Activated effector memory CD4-positive, alpha-beta T cell treated with anti-CD3 and anti-CD28 coated beads, Interleukin-2, amount 50 U/mL, for 16 hours (primary cell): Measurements from ENCODE around the gene HSPA1A.

ENCODE experiments used
- DNase-seq: peaks from one replicate; pipeline ENCODE4 v3.0.0-alpha.2; 2020

The HSPA1A gene

DNA sequence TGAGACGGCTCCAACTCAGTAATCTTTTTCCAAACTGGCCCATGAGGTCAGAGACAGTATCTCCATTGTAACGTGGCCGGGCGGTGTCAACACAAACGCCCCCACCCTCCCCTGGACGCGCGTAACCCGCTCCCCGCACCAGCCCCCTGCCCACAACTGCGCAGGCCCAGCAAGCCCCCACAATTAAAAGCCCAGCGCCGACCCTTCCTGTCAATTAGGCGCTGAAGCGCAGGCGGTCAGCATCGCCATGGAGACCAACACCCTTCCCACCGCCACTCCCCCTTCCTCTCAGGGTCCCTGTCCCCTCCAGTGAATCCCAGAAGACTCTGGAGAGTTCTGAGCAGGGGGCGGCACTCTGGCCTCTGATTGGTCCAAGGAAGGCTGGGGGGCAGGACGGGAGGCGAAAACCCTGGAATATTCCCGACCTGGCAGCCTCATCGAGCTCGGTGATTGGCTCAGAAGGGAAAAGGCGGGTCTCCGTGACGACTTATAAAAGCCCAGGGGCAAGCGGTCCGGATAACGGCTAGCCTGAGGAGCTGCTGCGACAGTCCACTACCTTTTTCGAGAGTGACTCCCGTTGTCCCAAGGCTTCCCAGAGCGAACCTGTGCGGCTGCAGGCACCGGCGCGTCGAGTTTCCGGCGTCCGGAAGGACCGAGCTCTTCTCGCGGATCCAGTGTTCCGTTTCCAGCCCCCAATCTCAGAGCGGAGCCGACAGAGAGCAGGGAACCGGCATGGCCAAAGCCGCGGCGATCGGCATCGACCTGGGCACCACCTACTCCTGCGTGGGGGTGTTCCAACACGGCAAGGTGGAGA, at the start of gene HSPA1A, which contains the start of gene HSPA1L:
HSPA1A (plus strand) TSS at position 519 of the 814 bp plus-strand sequence; CDS start at position 733, 214 bp downstream.
HSPA1L (minus strand) TSS at position 259 of the 814 bp plus-strand sequence. CDS start 3,311 bp downstream, outside the sequence.
- DNase-seq, result peak; percentile 93

GRCh38 chr6:31765559-31765909, 49.8 kb upstream of the HSPA1A start:
- DNase-seq, result no peak

- DNase-seq, result no peak
These were observed 49.2 kb upstream of the HSPA1A start for GRCh38 chr6:31765910-31766794.

GRCh38 chr6:31767096-31767645, 48.2 kb upstream of the HSPA1A start:
- DNase-seq, result no peak

DNA sequence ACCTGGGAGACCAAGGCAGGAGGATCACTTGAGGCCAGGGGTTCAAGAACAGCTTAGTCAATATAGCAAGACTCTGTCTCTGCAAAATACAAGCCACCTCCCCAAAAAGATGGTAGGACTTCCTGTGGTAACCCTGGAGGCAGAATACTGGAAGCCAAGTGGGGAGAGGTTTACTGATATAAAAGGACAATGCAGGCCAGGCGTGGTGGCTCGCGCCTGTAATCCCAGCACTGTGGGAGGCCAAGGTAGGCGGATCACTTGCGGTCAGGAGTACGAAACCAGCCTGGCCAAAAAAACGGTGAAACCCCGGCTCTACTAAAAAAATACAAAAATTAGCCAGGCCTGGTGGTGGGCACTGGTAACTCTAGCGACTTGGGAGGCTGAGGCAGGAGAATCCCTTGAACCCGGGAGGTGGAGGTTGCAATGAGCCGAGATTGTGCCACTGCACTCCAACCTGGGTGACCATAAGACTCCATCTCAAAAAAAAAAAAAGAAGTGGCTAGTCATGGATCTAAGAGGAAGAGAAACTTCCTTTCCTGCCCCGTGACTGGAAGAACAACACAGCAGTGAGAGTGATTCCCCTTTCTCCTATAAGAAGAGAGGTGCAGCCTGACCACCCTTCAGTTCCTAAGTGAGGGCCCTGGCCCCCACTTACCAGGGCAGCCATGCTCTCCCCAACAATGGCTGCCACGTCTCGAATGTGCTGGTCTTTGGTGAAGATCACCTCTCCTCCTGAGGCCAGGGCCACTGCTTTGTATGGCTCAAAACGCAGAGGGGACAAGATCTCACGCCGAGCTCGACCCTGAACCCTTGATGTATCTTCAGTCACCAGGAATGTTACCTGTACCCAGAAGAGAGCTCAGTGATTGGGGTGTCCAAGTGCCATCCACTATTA, 46.7 kb upstream of the HSPA1A start:
- no peak for DNase-seq

DNA sequence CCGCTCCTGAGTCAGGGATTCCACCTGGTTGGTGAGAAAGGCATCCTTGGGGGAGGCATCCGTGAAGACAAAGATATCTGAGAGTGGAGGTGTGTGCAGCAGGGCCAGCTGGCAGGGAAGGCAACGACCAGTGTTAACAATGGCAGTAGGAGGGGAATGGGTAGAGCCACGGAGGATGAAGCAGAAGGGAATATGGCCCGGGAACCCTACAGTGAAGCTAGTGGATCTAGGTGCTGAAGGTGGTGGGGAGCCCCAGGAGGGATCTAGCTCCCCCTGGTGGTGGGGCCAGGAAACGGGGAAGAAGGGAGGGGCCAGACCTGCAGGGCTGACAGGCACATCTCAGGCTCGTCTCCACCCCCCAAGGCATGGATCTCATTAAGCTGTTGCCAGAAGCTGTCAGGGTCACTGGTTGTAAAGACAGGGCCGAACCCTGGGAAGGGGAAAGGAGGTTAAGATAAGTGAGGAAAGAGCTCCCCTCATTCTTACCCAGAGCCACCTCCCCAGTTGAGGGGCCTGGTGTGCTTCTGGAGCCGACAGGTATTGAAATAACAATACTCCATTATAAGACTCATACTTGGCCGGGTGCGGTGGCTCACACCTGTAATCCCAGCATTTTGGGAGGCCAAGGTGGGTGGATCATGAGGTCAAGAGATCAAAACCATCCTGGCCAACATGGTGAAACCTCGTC, 45.5 kb upstream of the HSPA1A start:
- DNase-seq, result peak; percentile 93

- DNase-seq, result no peak
These were observed 44.5 kb upstream of the HSPA1A start for GRCh38 chr6:31770860-31771259.

GRCh38 chr6:31771992-31772358, 43.4 kb upstream of the HSPA1A start:
- no peak for DNase-seq

GRCh38 chr6:31775184-31775583, 40.2 kb upstream of the HSPA1A start:
- DNase-seq, result no peak

- no peak for DNase-seq
These were observed 39.5 kb upstream of the HSPA1A start for GRCh38 chr6:31775633-31776484.

GRCh38 chr6:31776485-31776988, 38.8 kb upstream of the HSPA1A start:
- DNase-seq, result no peak

GRCh38 chr6:31776989-31777666, 38.2 kb upstream of the HSPA1A start, which contains the start of gene VWA7:
Gene VWA7, minus strand, starts transcription at chr6:31777328. Its CDS starts 549 bp downstream, at chr6:31776779.
- peak; percentile 91 for DNase-seq

GRCh38 chr6:31777667-31778050, 37.7 kb upstream of the HSPA1A start:
- no peak for DNase-seq

GRCh38 chr6:31778193-31778592, 37.1 kb upstream of the HSPA1A start:
- DNase-seq, result no peak

DNA sequence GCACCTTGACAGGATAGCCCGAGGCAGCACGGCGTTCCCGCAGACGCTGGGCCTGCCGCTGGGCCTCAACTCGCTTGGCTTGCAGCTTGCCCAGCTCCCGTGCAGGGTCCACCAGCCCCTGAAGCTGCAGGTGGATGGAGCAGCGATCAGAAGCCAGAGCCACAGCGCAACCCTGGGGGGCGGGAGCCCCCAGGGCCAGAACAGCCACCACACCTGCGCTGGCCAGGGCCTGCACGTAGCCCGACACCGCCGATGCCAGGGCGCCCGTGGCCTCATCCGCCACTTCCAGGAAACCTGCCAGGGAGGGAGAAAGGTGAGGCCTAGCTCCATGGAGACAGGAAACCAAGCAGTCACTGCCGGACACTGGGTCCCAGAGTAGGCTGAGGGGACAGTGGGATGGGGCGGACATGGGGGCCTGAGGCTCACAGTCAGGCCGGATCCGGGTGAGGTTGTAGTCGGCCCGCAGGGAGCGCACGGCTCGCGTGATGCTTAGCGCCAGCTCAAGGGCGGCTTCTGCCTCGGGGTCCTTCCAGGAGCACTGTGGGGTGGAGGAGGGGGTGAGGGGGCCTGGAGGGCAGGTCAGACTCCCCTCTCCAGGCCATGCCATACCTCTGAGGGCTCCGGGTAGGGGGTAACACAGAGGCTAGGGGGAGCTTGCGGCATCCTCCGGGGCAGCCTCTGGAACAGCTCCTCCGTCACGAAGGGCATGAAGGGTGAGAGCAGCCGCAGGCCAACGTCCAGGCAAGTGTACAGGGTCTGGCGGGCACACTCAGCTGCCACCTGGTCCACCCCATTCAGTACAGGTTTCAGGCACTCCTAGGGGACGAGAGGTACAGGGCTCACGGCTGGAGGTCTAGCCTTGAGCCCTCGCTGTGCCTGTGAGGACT, 36.1 kb upstream of the HSPA1A start:
- DNase-seq, result no peak

- no peak for DNase-seq
These were observed 35.4 kb upstream of the HSPA1A start for GRCh38 chr6:31779908-31780307.

GRCh38 chr6:31780507-31781243, 34.7 kb upstream of the HSPA1A start:
- no peak for DNase-seq
